ENCODE results near the gene PAMR1.

The PAMR1 gene

DNA sequence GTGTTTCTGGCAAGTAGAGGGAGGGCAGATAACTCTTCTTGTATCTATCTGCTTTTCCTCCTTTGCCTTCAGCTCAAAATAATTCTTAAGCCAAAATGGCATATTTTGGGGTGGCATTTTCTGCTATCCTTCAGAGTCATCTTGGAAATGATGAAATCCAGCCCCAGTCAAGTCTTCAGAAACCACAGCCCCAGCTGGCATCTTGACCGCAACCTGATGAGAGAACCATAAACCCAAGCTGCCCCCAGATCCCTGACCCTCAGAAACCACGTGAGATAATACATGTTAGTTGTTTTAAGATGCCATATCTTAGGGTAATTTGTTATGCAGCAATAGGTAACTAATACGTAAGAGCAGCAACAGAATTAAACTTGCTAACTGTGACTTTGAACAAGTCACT is 15.1 kb upstream of the PAMR1 start:
- no peak overlapping the region for H3K4me2 ChIP-seq (ENCODE audit: low read depth, low read length, poor library complexity, severe bottlenecking)
- no peak for TF ChIP-seq EZH2phosphoT487 (IDR thresholded peaks at IDR 0.05; ENCODE audit: borderline replicate concordance)
- TF ChIP-seq, protein P1, sequence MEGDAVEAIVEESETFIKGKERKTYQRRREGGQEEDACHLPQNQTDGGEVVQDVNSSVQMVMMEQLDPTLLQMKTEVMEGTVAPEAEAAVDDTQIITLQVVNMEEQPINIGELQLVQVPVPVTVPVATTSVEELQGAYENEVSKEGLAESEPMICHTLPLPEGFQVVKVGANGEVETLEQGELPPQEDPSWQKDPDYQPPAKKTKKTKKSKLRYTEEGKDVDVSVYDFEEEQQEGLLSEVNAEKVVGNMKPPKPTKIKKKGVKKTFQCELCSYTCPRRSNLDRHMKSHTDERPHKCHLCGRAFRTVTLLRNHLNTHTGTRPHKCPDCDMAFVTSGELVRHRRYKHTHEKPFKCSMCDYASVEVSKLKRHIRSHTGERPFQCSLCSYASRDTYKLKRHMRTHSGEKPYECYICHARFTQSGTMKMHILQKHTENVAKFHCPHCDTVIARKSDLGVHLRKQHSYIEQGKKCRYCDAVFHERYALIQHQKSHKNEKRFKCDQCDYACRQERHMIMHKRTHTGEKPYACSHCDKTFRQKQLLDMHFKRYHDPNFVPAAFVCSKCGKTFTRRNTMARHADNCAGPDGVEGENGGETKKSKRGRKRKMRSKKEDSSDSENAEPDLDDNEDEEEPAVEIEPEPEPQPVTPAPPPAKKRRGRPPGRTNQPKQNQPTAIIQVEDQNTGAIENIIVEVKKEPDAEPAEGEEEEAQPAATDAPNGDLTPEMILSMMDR (conservative IDR thresholded peaks at IDR 0.05; ENCODE audit: low read length), result no peak

DNA sequence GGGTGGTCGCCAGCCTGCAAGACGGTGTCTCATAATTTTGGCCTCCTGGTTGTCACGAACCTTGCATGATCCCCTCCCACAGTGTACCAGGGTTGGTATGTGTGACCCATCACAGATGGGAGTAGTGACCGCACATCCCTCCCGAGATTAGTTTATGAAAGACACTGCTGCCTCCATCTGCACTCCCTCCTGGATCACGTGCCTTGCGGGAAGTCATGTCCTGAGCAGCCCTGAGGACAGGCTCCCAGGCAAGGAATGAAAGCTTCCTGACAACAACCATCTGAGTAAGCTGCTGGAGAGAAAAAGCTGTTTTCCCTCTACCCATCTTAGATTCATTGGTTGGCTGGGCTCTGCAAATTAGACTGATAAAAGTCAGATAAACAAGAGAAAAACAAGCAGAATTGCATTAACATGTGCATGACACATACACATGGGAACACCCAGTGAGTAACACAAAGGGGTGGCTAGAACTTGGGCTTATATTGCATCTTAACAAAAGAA is 14.4 kb upstream of the PAMR1 start:
- H3K79me2 ChIP-seq (ENCODE audit: insufficient read depth, low read length), result no peaks in the 10 kb centered on the region
- H3K4me1 ChIP-seq (ENCODE audit: insufficient read depth, low read length, poor library complexity, severe bottlenecking), result no peaks in the 10 kb centered on the region
- TF ChIP-seq EZH2phosphoT487 (IDR thresholded peaks at IDR 0.05; ENCODE audit: borderline replicate concordance), result no peak
- TF ChIP-seq, protein P1 (conservative IDR thresholded peaks at IDR 0.05; ENCODE audit: low read length), result no peak
- H3K9ac ChIP-seq (ENCODE audit: low read depth, low read length, poor library complexity, severe bottlenecking), result no peak overlapping the region
- no peaks in the 10 kb centered on the region for H3K9me3 ChIP-seq (ENCODE audit: insufficient read depth, low read depth, low read length)
- H3F3A ChIP-seq (ENCODE audit: low read depth), result no peaks in the 10 kb centered on the region
- H3K4me2 ChIP-seq (ENCODE audit: low read depth, low read length, poor library complexity, severe bottlenecking), result no peak overlapping the region
- no peaks in the 10 kb centered on the region for H3K36me3 ChIP-seq (ENCODE audit: insufficient read depth, low read length)
- H4K20me1 ChIP-seq (ENCODE audit: insufficient read depth, low read length, poor library complexity, severe bottlenecking), result no peaks in the 10 kb centered on the region
- H3K9me2 ChIP-seq (replicated peaks; ENCODE audit: low read depth, low read length), result no peaks in the 10 kb centered on the region
- H3K27me3 ChIP-seq (ENCODE audit: insufficient read depth, low read length, poor library complexity, severe bottlenecking), result no peaks in the 10 kb centered on the region
- H2AFZ ChIP-seq (ENCODE audit: low read length), result no peak overlapping the region
- no peak overlapping the region for H3K4me3 ChIP-seq (ENCODE audit: low read length, poor library complexity, severe bottlenecking)

More for the DNA sequence above, 15.1 kb upstream of the PAMR1 start:
- H2AFZ ChIP-seq (ENCODE audit: low read length), result no peak overlapping the region
- H3F3A ChIP-seq (ENCODE audit: low read depth), result no peaks in the 10 kb centered on the region
- no peaks in the 10 kb centered on the region for H3K79me2 ChIP-seq (ENCODE audit: insufficient read depth, low read length)
- H3K4me1 ChIP-seq (ENCODE audit: insufficient read depth, low read length, poor library complexity, severe bottlenecking), result no peaks in the 10 kb centered on the region
- H3K4me3 ChIP-seq (ENCODE audit: low read length, poor library complexity, severe bottlenecking), result no peak overlapping the region
- H3K36me3 ChIP-seq (ENCODE audit: insufficient read depth, low read length), result no peaks in the 10 kb centered on the region
- no peak overlapping the region for H3K9ac ChIP-seq (ENCODE audit: low read depth, low read length, poor library complexity, severe bottlenecking)
- no peaks in the 10 kb centered on the region for H3K27me3 ChIP-seq (ENCODE audit: insufficient read depth, low read length, poor library complexity, severe bottlenecking)
- no peaks in the 10 kb centered on the region for H3K9me3 ChIP-seq (ENCODE audit: insufficient read depth, low read depth, low read length)
- H4K20me1 ChIP-seq (ENCODE audit: insufficient read depth, low read length, poor library complexity, severe bottlenecking), result no peaks in the 10 kb centered on the region
- H3K9me2 ChIP-seq (replicated peaks; ENCODE audit: low read depth, low read length), result no peaks in the 10 kb centered on the region

GRCh38 chr11:35539256-35539655 is 13.8 kb upstream of the PAMR1 start:
- Histone ChIP-seq H3K9me3 (ENCODE audit: insufficient read depth, low read depth, low read length) (no peaks in the 10 kb centered on the region), H3K36me3 (ENCODE audit: insufficient read depth, low read length) (no peaks in the 10 kb centered on the region), H2AFZ (ENCODE audit: low read length) (no peak overlapping the region), H3K4me3 (ENCODE audit: low read length, poor library complexity, severe bottlenecking) (no peak overlapping the region), H3K9me2 (replicated peaks; ENCODE audit: low read depth, low read length) (no peaks in the 10 kb centered on the region), H3K4me2 (ENCODE audit: low read depth, low read length, poor library complexity, severe bottlenecking) (no peak overlapping the region), H3K4me1 (ENCODE audit: insufficient read depth, low read length, poor library complexity, severe bottlenecking) (no peaks in the 10 kb centered on the region), H3K79me2 (ENCODE audit: insufficient read depth, low read length) (no peaks in the 10 kb centered on the region), H3K27me3 (ENCODE audit: insufficient read depth, low read length, poor library complexity, severe bottlenecking) (no peaks in the 10 kb centered on the region), H4K20me1 (ENCODE audit: insufficient read depth, low read length, poor library complexity, severe bottlenecking) (no peaks in the 10 kb centered on the region), H3K9ac (ENCODE audit: low read depth, low read length, poor library complexity, severe bottlenecking) (no peak overlapping the region), H3F3A (ENCODE audit: low read depth) (no peaks in the 10 kb centered on the region)
- TF ChIP-seq, protein P1 (conservative IDR thresholded peaks at IDR 0.05; ENCODE audit: low read length), result no peak
- no peak for TF ChIP-seq EZH2phosphoT487 (IDR thresholded peaks at IDR 0.05; ENCODE audit: borderline replicate concordance)

Data from Loucy (cell line).